ENCODE measurements around the gene GP9.

DNA sequence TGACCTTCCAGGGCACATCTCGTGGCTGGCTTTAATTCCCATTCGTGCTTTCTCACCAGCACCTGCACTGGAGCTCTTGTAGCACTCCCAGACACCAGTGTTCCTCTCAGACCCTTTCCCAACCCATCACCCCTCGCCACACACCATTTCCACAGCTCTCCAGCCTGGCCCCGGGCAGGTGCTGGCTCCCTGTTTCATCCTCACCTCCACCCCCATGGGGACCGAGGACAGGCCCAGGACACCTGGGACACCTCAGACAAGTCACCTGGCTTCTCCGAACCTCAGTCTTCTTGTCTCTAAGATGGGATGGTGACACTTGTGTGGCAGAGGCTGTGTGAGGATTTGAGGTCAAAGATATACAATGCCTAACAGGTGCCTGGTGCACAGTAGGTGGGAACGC is 27.4 kb upstream of the GP9 start:
- TF ChIP-seq, protein P1, sequence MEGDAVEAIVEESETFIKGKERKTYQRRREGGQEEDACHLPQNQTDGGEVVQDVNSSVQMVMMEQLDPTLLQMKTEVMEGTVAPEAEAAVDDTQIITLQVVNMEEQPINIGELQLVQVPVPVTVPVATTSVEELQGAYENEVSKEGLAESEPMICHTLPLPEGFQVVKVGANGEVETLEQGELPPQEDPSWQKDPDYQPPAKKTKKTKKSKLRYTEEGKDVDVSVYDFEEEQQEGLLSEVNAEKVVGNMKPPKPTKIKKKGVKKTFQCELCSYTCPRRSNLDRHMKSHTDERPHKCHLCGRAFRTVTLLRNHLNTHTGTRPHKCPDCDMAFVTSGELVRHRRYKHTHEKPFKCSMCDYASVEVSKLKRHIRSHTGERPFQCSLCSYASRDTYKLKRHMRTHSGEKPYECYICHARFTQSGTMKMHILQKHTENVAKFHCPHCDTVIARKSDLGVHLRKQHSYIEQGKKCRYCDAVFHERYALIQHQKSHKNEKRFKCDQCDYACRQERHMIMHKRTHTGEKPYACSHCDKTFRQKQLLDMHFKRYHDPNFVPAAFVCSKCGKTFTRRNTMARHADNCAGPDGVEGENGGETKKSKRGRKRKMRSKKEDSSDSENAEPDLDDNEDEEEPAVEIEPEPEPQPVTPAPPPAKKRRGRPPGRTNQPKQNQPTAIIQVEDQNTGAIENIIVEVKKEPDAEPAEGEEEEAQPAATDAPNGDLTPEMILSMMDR (IDR thresholded peaks at IDR 0.05) = no peak
- no peak for TF ChIP-seq POLR2A (IDR thresholded peaks at IDR 0.05)
